ENCODE measurements around the gene SLC25A22. TPM values are rescaled to one million over a fixed set of nuclear protein-coding genes. Genes with fewer than 3 reads are reported as not detected.

Gene SLC25A22
- total RNA-seq, 2 donors from 2014 or later: 10.7 to 16.9 TPM

GRCh38 chr11:844693-845644 is 46.9 kb upstream of the SLC25A22 start:
- TF ChIP-seq, protein P1, sequence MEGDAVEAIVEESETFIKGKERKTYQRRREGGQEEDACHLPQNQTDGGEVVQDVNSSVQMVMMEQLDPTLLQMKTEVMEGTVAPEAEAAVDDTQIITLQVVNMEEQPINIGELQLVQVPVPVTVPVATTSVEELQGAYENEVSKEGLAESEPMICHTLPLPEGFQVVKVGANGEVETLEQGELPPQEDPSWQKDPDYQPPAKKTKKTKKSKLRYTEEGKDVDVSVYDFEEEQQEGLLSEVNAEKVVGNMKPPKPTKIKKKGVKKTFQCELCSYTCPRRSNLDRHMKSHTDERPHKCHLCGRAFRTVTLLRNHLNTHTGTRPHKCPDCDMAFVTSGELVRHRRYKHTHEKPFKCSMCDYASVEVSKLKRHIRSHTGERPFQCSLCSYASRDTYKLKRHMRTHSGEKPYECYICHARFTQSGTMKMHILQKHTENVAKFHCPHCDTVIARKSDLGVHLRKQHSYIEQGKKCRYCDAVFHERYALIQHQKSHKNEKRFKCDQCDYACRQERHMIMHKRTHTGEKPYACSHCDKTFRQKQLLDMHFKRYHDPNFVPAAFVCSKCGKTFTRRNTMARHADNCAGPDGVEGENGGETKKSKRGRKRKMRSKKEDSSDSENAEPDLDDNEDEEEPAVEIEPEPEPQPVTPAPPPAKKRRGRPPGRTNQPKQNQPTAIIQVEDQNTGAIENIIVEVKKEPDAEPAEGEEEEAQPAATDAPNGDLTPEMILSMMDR (IDR thresholded peaks at IDR 0.05): no peak
- peaks cover 3% of the 10 kb centered on the region for H3K36me3 ChIP-seq
- ATAC-seq (ENCODE audit: insufficient number of reproducible peaks, low FRiP score, low read depth): peak; percentile 22
- H3K9me3 ChIP-seq: no peaks in the 10 kb centered on the region
- H3K27ac ChIP-seq: peak overlapping the region; percentile 86 to 88
- no peaks in the 10 kb centered on the region for H3K27me3 ChIP-seq (replicated peaks; ENCODE audit: insufficient read depth)
- peak overlapping the region; percentile 95 for H3K4me3 ChIP-seq
- peaks cover 46 to 67% of the 10 kb centered on the region in 2 donors for H3K4me1 ChIP-seq (ENCODE audit: control insufficient read depth in 1 of 2, low read depth in 2 of 2)
- peak; percentile 72 for DNase-seq (ENCODE audit: low spot score)

DNA sequence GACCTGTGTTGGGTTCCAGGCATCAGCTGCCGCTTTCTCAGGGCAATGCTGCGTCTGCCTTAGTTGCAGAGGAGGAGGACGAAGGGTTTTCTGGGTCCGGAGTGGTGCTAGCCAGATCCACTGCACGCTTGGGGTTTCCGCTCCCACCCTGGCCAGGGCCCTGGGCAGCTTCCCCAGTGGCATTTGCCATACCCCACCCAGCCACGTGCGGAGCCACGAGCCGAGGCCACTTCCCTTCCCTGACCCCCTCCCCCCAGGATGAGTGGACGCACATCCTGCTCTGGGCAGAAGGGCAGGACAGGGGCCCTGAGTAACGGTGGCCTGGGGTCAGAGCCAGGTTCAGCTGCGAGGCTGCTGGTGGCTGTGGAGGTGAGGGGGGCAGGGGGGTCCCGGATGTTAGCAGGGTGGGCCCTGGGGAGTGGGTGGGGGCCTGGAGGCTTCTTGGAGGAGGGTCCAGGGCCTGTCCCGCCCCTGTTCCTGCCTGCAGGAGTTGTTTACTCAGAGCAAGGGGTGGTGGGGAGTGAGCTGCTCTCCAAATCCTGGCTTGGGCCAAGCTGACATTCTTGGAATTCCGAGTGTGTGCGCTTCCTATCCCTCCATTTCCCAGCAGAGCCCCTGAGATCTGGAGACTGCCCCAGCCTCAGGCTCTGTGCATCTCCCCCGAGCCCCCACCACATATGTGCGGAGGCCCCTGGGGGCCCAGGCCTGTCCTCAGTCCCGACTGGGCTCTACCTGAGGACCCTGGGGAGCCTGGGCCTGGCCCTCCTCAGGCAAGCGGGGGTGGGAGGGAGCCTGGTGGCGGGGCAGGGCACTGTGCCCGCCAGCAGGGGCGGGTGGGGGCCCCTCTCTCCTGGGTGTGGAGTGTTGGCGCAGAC is 46.0 kb upstream of the SLC25A22 start:
- H3K4me1 ChIP-seq (ENCODE audit: control insufficient read depth in 1 of 2, low read depth in 2 of 2): peaks cover 42 to 62% of the 10 kb centered on the region in 2 donors

GRCh38 chr11:843086-843734 is 45.1 kb upstream of the SLC25A22 start:
- H3K4me3 ChIP-seq: peak overlapping the region; percentile 95
- peaks cover 19% of the 10 kb centered on the region for H3K36me3 ChIP-seq
- DNase-seq (ENCODE audit: low spot score): no peak
- ATAC-seq (ENCODE audit: insufficient number of reproducible peaks, low FRiP score, low read depth): no peak
- H3K27ac ChIP-seq: peak overlapping the region; percentile 88 to 97
- H3K4me1 ChIP-seq (ENCODE audit: control insufficient read depth in 1 of 2, low read depth in 2 of 2): peaks cover 33 to 54% of the 10 kb centered on the region in 2 donors
- no peaks in the 10 kb centered on the region for H3K9me3 ChIP-seq
- no peaks in the 10 kb centered on the region for H3K27me3 ChIP-seq (replicated peaks; ENCODE audit: insufficient read depth)
- TF ChIP-seq, protein P1 (IDR thresholded peaks at IDR 0.05): no peak

More for the DNA sequence above, 46.0 kb upstream of the SLC25A22 start:
- Histone ChIP-seq H3K9me3 (no peaks in the 10 kb centered on the region), H3K27ac (peak overlapping the region; percentile 86 to 88), H3K27me3 (replicated peaks; ENCODE audit: insufficient read depth) (no peaks in the 10 kb centered on the region), H3K36me3 (peaks cover 12% of the 10 kb centered on the region), H3K4me3 (peak overlapping the region; percentile 95)
- TF ChIP-seq, protein P1 (IDR thresholded peaks at IDR 0.05): peak; percentile 29
- peak; percentile 83 for DNase-seq (ENCODE audit: low spot score)
- peak; percentile 24 for ATAC-seq (ENCODE audit: insufficient number of reproducible peaks, low FRiP score, low read depth)

DNA sequence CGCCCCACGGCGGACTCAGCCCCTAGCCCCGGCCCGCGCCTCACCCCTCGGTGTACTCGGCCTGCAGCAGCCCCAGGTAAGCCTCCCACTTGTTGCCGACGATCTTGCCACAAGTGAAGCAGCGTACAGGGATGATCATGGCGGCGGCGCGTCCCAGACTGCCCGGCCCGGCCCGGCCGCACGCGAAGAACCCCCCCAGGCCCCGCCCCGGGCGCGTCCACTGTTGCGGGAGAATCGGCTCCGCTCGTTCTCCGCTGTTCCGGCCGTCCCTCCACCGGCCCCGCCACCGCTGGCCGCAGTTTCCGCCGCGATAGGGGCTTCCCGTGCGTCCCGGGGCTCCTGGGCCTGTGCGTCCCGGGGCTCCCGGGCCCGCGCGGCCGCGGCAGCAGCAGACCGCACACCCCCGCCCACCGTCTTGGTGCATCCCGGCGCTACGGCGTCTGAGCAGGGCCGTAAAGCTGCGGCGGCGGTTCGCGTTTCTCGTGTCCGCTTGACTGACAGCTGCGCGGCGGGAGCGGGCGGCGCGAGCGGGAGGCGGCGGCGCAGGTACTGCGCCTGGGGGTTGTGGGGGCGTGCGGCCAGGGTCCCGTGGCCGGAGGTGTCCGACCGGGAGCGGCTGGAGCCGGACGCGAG is 44.4 kb upstream of the SLC25A22 start, which contains the start of the genes POLR2L and TSPAN4:
POLR2L (minus strand) TSS at position 160 of the 633 bp plus-strand sequence; CDS start at position 139, 21 bp downstream.
TSPAN4 (plus strand) TSS at position 483 of the 633 bp plus-strand sequence. CDS start 7,453 bp downstream, outside the sequence.
- Histone ChIP-seq H3K36me3 (peaks cover 22% of the 10 kb centered on the region), H3K27me3 (replicated peaks; ENCODE audit: insufficient read depth) (no peaks in the 10 kb centered on the region), H3K4me3 (peak within 1 kb of the TSS; percentile 95), H3K9me3 (no peaks in the 10 kb centered on the region), H3K27ac (peak within 1 kb of the TSS; percentile 88 to 97), H3K4me1 (ENCODE audit: control insufficient read depth in 1 of 2, low read depth in 2 of 2) (peaks cover 31 to 54% of the 10 kb centered on the region in 2 donors)
- TF ChIP-seq, protein P1 (IDR thresholded peaks at IDR 0.05): no peak
- ATAC-seq (ENCODE audit: insufficient number of reproducible peaks, low FRiP score, low read depth): peak; percentile 41
- peak; percentile 60 for DNase-seq (ENCODE audit: low spot score)

Measured in thoracic aorta (tissue), 2 donors.